ENCODE results near the gene SDF2L1. TPM values are rescaled to one million over a fixed set of nuclear protein-coding genes. Genes with fewer than 3 reads are reported as not detected.

Gene SDF2L1
- total RNA-seq, 1 donor from 2014 or later, result 56.6 TPM

GRCh38 chr22:21621025-21621424, 21.1 kb upstream of the SDF2L1 start:
- DNase-seq (ENCODE audit: extremely low read depth, low read depth, low spot score), result no peak

GRCh38 chr22:21622011-21622918, 19.8 kb upstream of the SDF2L1 start:
- DNase-seq (ENCODE audit: extremely low read depth, low read depth, low spot score), result no peak

GRCh38 chr22:21622919-21623647, 19.0 kb upstream of the SDF2L1 start:
- DNase-seq (ENCODE audit: extremely low read depth, low read depth, low spot score), result no peak

GRCh38 chr22:21623648-21623970, 18.5 kb upstream of the SDF2L1 start:
- DNase-seq (ENCODE audit: extremely low read depth, low read depth, low spot score), result no peak

GRCh38 chr22:21624120-21624879, 17.8 kb upstream of the SDF2L1 start:
- no peak for DNase-seq (ENCODE audit: extremely low read depth, low read depth, low spot score)

GRCh38 chr22:21624880-21625791, 17.0 kb upstream of the SDF2L1 start:
- DNase-seq (ENCODE audit: extremely low read depth, low read depth, low spot score), result no peak

- DNase-seq (ENCODE audit: extremely low read depth, low read depth, low spot score), result no peak
Observed at GRCh38 chr22:21626073-21626734, 15.9 kb upstream of the SDF2L1 start.

- no peak for DNase-seq (ENCODE audit: extremely low read depth, low read depth, low spot score)
Observed at GRCh38 chr22:21626735-21627469, 15.2 kb upstream of the SDF2L1 start.

GRCh38 chr22:21628386-21629254, 13.5 kb upstream of the SDF2L1 start:
- DNase-seq (ENCODE audit: extremely low read depth, low read depth, low spot score), result no peak

GRCh38 chr22:21629255-21630149, 12.6 kb upstream of the SDF2L1 start, which contains the start of gene YDJC:
Gene YDJC, minus strand, starts transcription at chr22:21630022. Its CDS starts 8 bp downstream, at chr22:21630014.
- no peak for DNase-seq (ENCODE audit: extremely low read depth, low read depth, low spot score)

GRCh38 chr22:21631025-21631424, 11.1 kb upstream of the SDF2L1 start:
- no peak for DNase-seq (ENCODE audit: extremely low read depth, low read depth, low spot score)

- no peak for DNase-seq (ENCODE audit: extremely low read depth, low read depth, low spot score)
Observed at GRCh38 chr22:21632237-21632895, 9.7 kb upstream of the SDF2L1 start, which contains the start of gene CCDC116. Gene CCDC116, plus strand, starts transcription at chr22:21632760. Its CDS starts 422 bp downstream, at chr22:21633182.

- DNase-seq (ENCODE audit: extremely low read depth, low read depth, low spot score), result no peak
Observed at GRCh38 chr22:21632931-21633330, 9.2 kb upstream of the SDF2L1 start.

- DNase-seq (ENCODE audit: extremely low read depth, low read depth, low spot score), result no peak
Observed at GRCh38 chr22:21633481-21633880, 8.6 kb upstream of the SDF2L1 start.

GRCh38 chr22:21634081-21634480, 8.0 kb upstream of the SDF2L1 start:
- no peak for DNase-seq (ENCODE audit: extremely low read depth, low read depth, low spot score)

- DNase-seq (ENCODE audit: extremely low read depth, low read depth, low spot score), result no peak
Observed at GRCh38 chr22:21634844-21635243, 7.3 kb upstream of the SDF2L1 start.

All from glomerular endothelial cell (primary cell).